Mammary epithelial cell (primary cell): ENCODE results near the gene SAG.

ENCODE experiments used
- CTCF ChIP-seq, 2 donors: IDR thresholded peaks in 1 of 2; conservative IDR thresholded peaks in 1 of 2; 2 replicates each; pipeline ENCODE4 v1.5.1; 2011 to 2012; ENCODE audit warnings: inconsistent platforms in 2 of 2, low read length in 2 of 2, mild to moderate bottlenecking in 2 of 2, control low read depth in 1 of 2, low read depth in 1 of 2; ENCODE audit not compliant: insufficient read depth in 1 of 2; ENCODE audit errors: extremely low read depth in 1 of 2
- EZH2 ChIP-seq: IDR thresholded peaks from 2 replicates; pipeline ENCODE4 v1.6.1; 2012; ENCODE audit warnings: low read length, inconsistent platforms, borderline replicate concordance

- TF ChIP-seq CTCF (conservative IDR thresholded peaks at IDR 0.05 in 1 of 2, IDR thresholded peaks at IDR 0.05 in 1 of 2; ENCODE audit: extremely low read depth in 1 of 2, insufficient read depth in 1 of 2, low read depth in 1 of 2, low read length in 2 of 2) (no peak), EZH2 (no peak)
Observed at GRCh38 chr2:233354971-233355574, 47.5 kb downstream of the SAG start.
